ENCODE data around the gene VPS4A.
"Not testable (repeated sequence)": the region's sequence is repeated elsewhere in the genome, so short reads cannot be mapped to it uniquely, and the experiment has no call there.

The VPS4A gene

DNA sequence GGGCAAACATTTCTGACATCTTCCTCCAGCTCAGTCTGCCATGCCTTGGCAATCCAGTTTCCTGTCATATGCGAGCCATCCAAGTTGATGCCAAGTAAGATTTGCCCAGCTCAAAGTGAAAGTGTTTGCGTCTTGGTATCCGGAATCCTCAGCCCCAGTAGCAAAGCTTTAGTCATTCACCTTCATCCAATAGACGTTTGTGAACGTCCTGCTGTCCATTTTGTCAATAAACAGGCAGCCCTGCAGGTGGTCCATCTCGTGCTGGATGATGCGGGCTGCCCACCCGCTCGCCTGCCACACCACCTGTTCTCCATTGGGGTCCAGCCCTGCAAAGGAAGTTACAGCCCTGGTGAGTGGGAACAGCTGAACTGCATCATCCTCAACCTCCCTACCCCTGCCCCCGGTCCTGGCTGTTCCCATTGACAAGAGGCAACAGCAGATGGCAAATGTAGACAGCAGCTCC is 17.7 kb downstream of the VPS4A start:
- no peak for DNase-seq

DNA sequence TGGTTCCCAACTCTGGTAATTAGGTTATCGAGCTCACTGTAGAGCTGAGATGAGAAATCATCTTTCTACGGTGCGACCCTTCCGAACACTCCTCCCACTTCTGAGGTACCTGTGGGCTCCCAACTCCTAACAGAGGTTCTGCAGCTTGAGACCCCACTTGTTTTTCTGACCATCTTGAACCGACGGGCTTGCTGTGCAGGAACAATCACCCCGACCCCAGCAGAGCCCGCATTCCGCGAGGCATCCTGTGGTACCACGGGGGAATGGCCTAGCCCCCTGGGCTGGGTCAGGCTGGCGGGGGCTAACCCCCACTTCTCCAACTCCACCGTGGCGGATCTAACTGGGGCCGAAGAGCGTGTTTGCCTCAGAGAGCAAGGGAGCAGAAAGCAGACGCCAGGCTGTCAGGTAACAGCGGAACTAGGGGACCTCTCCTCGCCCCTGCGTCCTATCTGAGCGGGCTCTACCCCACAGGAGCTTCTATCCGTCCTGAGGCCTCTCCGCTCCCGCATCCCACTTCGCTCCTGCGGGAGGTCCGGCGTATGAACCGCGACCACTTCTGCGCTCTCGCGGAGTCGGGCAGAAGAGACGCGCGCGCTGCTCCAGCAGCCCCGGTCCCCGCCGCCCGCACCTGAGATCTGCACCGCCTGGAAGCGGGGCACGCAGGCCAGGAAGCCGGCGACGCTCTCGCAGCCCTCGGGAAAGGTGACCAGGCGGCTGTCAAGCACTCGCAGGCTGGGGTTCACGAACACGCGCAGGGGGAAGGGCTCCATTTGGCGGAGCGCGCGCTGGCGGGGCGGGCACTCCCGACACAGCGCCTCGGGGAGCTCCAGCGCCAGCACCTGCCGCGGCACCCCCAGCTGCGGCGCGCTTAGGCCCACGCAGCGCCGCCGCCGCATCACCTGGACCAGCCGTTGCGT is 18.5 kb downstream of the VPS4A start:
- DNase-seq, result peak; percentile 8

DNA sequence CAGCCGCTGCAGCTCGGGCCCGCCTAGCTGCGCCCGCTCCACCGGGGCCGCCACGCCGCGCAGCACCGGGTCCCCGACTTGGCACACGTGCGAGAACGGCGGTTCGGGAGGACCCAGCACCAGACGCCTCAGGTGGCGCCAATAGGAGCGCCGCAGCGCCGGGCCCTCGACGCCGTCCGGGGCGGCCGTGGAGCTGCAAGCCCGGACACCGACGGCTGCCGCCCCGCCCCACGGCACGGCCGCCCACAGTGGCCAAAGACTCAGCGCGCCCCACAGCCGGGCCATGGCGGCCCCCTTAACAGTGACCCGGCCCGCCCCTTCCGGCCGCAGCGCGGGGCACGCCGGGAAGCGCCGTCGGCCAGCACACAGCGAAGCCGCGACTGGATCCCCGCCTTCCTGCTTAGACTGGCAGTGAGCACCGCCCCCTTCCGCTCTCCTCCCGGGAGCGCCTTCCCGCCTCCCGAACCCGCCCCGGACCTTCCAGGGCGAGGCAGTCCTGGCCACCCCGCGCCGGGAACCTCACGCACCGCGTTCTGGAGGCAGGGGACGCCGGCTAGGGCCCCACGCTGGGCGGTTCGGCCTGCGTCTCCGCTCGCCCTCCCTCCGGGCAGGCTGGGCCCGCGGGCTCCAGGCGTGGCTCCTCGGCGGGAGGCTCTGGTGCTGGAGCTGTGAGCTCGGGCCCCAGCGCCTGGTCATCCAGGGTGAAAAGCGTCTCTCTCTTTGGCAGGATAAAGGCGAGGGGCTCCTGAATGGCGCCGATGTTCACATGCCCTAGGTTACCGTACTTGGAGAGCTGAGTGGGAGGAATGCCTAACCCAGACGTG is 19.3 kb downstream of the VPS4A start, which contains the start of gene PDF:
PDF (minus strand) TSS at position 303 of the 824 bp plus-strand sequence; CDS start at position 285, 18 bp downstream.
- peak; percentile 95 for DNase-seq

GRCh38 chr16:69334696-69335095 is 23.5 kb downstream of the VPS4A start:
- no peak for DNase-seq

GRCh38 chr16:69338557-69339288 is 27.6 kb downstream of the VPS4A start:
- no peak for DNase-seq

DNA sequence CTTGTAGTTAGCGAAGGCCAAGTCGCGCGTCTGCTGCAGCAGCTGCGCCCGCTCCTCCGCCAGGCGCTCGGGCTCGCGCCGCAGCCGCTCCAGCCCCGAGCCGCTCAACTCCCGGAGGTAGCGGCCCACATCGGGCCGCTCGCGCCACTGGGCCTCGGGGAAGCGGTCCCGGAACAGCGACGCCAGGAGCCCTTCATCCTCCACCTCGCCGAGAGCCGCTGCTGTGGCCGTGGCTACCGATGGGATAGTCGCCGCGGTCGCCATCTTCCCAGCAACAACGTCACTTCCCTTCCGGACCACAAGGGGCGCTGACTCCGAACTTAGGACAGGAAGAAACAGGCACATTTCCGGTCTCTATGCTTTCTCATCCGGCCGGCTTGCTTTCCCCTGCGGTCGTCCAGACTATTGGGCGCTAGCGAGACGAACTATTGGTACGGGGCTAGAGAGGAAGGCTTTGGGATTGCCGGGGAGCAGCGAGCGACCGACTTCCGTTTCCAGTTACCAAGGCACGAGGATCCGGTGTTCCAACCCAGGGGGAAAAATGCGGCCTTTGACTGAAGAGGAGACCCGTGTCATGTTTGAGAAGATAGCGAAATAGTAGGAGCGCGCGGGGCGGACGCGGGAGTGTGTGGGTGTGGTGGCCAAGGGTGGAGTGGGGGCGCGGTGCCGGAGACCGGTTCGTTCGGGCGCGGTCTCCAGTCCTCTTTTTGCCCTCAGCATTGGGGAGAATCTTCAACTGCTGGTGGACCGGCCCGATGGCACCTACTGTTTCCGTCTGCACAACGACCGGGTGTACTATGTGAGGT is 28.3 kb downstream of the VPS4A start, which contains the start of the genes COG8 and NIP7:
COG8 (minus strand) TSS at position 276 of the 806 bp plus-strand sequence; CDS start at position 264, 12 bp downstream.
NIP7 (plus strand) TSS at position 484 of the 806 bp plus-strand sequence; CDS start at position 542, 58 bp downstream.
- DNase-seq, result peak; percentile 99

DNA sequence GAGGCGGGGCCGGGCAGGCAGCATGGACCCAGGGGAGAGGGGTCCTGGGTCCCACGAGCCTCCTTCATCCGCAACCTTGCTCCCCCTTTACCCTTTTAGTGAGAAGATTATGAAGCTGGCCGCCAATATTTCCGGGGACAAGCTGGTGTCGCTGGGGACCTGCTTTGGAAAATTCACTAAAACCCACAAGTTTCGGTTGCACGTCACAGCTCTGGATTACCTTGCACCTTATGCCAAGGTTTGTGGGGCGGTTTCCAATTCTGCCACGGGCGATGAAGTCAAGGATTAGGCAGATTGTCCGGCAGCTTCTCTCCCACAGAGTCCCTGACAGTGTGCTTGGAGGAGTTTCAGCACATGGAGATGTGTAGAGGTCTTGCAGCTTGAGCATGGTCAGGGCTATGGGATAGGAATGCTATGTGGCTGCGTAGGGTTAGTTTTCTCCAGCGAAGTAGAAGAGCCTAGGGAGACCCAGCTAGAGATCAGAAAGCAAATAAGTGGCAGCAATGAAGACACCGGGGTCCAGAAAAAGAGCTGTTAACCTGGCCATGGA is 29.0 kb downstream of the VPS4A start:
- DNase-seq, result no peak

GRCh38 chr16:69344171-69344570 is 33.0 kb downstream of the VPS4A start:
- DNase-seq, result no peak

DNA sequence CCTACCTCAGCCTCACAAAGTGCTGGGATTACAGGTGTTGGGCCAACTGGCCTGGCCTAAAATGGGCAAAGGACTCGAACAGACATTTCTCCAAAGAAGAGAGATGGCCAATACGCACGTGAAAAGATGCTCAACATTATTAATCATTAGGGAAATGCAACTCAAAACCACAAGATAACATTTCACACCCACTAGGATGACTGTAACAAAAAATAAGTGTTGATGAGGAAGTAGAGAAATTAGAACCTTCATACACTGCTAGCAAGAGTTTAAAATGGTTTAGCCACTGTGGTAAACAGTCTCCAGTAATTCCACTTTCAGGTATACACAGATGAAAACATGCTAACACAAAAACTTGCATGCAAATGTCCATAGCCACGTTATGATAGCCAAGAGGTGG is 34.8 kb downstream of the VPS4A start:
- peak; percentile 69 for DNase-seq

- no peak for DNase-seq
Observed at GRCh38 chr16:69346683-69347082, 35.5 kb downstream of the VPS4A start.

DNA sequence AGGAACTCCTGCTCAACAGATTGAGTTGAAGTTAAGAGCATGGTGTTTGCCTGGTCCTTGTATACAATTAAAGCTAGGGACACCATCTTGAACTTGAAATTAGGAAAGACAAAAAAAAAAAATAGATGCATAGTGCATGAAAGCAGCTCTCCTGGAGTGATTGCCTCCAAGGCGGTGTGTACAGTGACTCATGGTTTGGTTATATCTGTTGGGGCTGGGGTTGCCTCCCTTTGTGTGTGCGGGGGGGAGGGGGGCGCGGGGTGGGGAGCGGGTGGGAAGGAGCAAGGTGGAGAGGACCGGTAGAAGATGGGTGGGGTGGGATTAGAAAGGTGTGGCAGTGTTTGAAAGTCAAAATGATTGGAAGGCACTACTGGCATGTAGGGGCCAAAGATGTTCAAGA is 37.1 kb downstream of the VPS4A start:
- DNase-seq, result no peak

- no peak for DNase-seq
Observed at GRCh38 chr16:69349536-69349935, 38.4 kb downstream of the VPS4A start.

- DNase-seq, result no peak
Observed at GRCh38 chr16:69350536-69351133, 39.5 kb downstream of the VPS4A start.

- no peak for DNase-seq
Observed at GRCh38 chr16:69351309-69352027, 40.3 kb downstream of the VPS4A start, which contains the start of gene TMED6. TSS of gene TMED6 (minus strand) at chr16:69351786. CDS start at chr16:69351753, 33 bp downstream.

GRCh38 chr16:69360070-69360469 is 48.9 kb downstream of the VPS4A start:
- DNase-seq, result not testable (repeated sequence)

- DNase-seq, result no peak
Observed at GRCh38 chr16:69363281-69363717, 52.1 kb downstream of the VPS4A start.

- DNase-seq, result no peak
Observed at GRCh38 chr16:69364088-69364487, 52.9 kb downstream of the VPS4A start.

DNA sequence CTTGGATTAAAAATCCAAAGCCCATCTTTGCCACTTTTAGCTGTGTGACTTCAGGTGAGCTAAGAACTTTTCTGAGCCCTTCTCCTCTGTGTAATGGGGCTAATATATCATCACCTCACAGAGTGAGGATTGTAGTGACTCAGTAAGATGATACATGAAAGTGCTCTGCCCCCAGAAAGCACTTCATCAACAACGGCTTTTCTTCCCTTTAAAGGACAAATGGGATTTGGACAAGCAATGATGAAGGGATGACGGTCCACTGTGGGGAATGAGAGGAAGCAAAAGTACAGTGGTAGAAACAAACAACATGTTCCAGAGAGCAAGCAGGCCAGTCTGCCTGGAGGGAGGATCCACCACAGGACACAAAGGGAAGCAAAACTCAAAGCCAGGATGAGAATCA is 54.8 kb downstream of the VPS4A start:
- DNase-seq, result no peak

DNA sequence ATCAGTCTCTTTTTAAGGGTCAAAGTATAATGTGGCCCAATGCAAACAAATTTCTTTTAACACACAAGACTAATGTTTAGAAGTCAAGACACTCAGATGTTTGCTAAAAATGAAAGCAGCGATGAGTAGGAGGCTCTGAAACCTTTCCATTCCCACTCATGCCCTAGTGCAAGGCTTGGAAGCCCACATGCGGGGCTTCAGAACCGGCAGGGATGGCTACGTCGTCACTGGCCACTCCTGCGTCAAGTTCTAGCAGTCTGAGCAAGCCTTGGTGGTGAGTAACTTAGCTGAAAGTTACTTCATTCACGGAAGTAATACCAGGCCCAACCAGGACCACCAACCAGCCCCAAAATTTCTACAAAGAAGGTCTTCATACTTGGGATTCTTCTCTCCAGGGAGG is 55.3 kb downstream of the VPS4A start:
- no peak for DNase-seq

GRCh38 chr16:69367980-69368379 is 56.8 kb downstream of the VPS4A start:
- no peak for DNase-seq

All from suppressor macrophage treated with lipopolysaccharide for 4 hours (primary cell).